ENCODE results near the gene JUND. TPM values are rescaled to one million over a fixed set of nuclear protein-coding genes. Genes with fewer than 3 reads are reported as not detected.

Gene JUND
- total RNA-seq, 1 experiment from 2014 or later = 128 TPM

GRCh38 chr19:18304208-18304457, 22.7 kb upstream of the JUND start:
- ChIA-PET CTCF (interaction anchor here (1.8 kb wide), 1 partner anchor 25 kb away, joined by 18 read pairs; no protein-coding TSS in a partner anchor), POLR2A (ENCODE audit: low non-redundant PET) (interaction anchor here (0.5 to 1.3 kb wide), 2 partner anchors 19 to 23 kb away, joined by 4 to 9 read pairs; partner anchors contain the start of genes JUND and LSM4)
- Histone ChIP-seq H3K4me1 (ENCODE audit: insufficient read depth, low read length, poor library complexity, severe bottlenecking) (peaks cover 17% of the 10 kb centered on the region), H3K27ac (ENCODE audit: low read depth, low read length, poor library complexity, severe bottlenecking) (peak overlapping the region; percentile 90), H3K9me3 (ENCODE audit: low read depth, low read length, poor library complexity, severe bottlenecking) (no peaks in the 10 kb centered on the region), H3K36me3 (ENCODE audit: insufficient read depth, low read length, poor library complexity, severe bottlenecking) (peaks cover 17% of the 10 kb centered on the region), H3K4me3 (ENCODE audit: low read depth, low read length, poor library complexity, severe bottlenecking) (no peak overlapping the region), H3K27me3 (replicated peaks; ENCODE audit: insufficient read depth, low read depth, low read length, poor library complexity) (no peaks in the 10 kb centered on the region)
- no peak for DNase-seq (ENCODE audit: low spot score)
- no TSS peak for BruUV-seq (replicated peaks)
- intact Hi-C loops (cut with micrococcal nuclease; ENCODE audit: unreplicated experiment) = no loop called here
- TF ChIP-seq CTCF (conservative IDR thresholded peaks at IDR 0.05; ENCODE audit: low read depth, low read length) (no peak), EZH2 (IDR thresholded peaks at IDR 0.05; ENCODE audit: borderline replicate concordance, low read depth, low read length, poor library complexity, severe bottlenecking) (no peak)

- ChIA-PET POLR2A (ENCODE audit: low non-redundant PET) (interaction anchor here (0.5 kb wide), 1 partner anchor 22 kb away, joined by 3 read pairs; no protein-coding TSS in a partner anchor), CTCF (no interaction called here)
- Histone ChIP-seq H3K4me3 (ENCODE audit: low read depth, low read length, poor library complexity, severe bottlenecking) (no peak overlapping the region), H3K4me1 (ENCODE audit: insufficient read depth, low read length, poor library complexity, severe bottlenecking) (peaks cover 17% of the 10 kb centered on the region), H3K27ac (ENCODE audit: low read depth, low read length, poor library complexity, severe bottlenecking) (no peak overlapping the region), H3K9me3 (ENCODE audit: low read depth, low read length, poor library complexity, severe bottlenecking) (no peaks in the 10 kb centered on the region), H3K36me3 (ENCODE audit: insufficient read depth, low read length, poor library complexity, severe bottlenecking) (peaks cover 5% of the 10 kb centered on the region), H3K27me3 (replicated peaks; ENCODE audit: insufficient read depth, low read depth, low read length, poor library complexity) (no peaks in the 10 kb centered on the region)
- TF ChIP-seq EZH2 (IDR thresholded peaks at IDR 0.05; ENCODE audit: borderline replicate concordance, low read depth, low read length, poor library complexity, severe bottlenecking) (no peak), CTCF (conservative IDR thresholded peaks at IDR 0.05; ENCODE audit: low read depth, low read length) (no peak)
- intact Hi-C loops (cut with micrococcal nuclease; ENCODE audit: unreplicated experiment) = no loop called here
- BruUV-seq (replicated peaks) = no TSS peak
- DNase-seq (ENCODE audit: low spot score) = no peak
Observed at GRCh38 chr19:18301718-18302111, 20.3 kb upstream of the JUND start.

GRCh38 chr19:18300930-18301717, 19.7 kb upstream of the JUND start:
- DNase-seq (ENCODE audit: low spot score) = no peak
- TF ChIP-seq EZH2 (IDR thresholded peaks at IDR 0.05; ENCODE audit: borderline replicate concordance, low read depth, low read length, poor library complexity, severe bottlenecking) (no peak), CTCF (conservative IDR thresholded peaks at IDR 0.05; ENCODE audit: low read depth, low read length) (no peak)
- Histone ChIP-seq H3K36me3 (ENCODE audit: insufficient read depth, low read length, poor library complexity, severe bottlenecking) (peaks cover 3% of the 10 kb centered on the region), H3K27ac (ENCODE audit: low read depth, low read length, poor library complexity, severe bottlenecking) (no peak overlapping the region), H3K4me1 (ENCODE audit: insufficient read depth, low read length, poor library complexity, severe bottlenecking) (peaks cover 17% of the 10 kb centered on the region), H3K27me3 (replicated peaks; ENCODE audit: insufficient read depth, low read depth, low read length, poor library complexity) (no peaks in the 10 kb centered on the region), H3K4me3 (ENCODE audit: low read depth, low read length, poor library complexity, severe bottlenecking) (no peak overlapping the region), H3K9me3 (ENCODE audit: low read depth, low read length, poor library complexity, severe bottlenecking) (no peaks in the 10 kb centered on the region)
- intact Hi-C loops (cut with micrococcal nuclease; ENCODE audit: unreplicated experiment) = no loop called here
- CTCF ChIA-PET = no interaction called here
- BruUV-seq (replicated peaks) = no TSS peak
- POLR2A ChIA-PET (ENCODE audit: low non-redundant PET) = interaction anchor here (0.5 to 0.6 kb wide), 2 partner anchors 22 kb away, joined by 3 to 8 read pairs; no protein-coding TSS in a partner anchor

Data from A673 (cell line).